GM12878 (cell line): Measurements from ENCODE around the gene TCF12. TPM values are rescaled to one million over a fixed set of nuclear protein-coding genes. Genes with fewer than 3 reads are reported as not detected.

Source experiments
- ATAC-seq: fragments of 200-7000 bp; cut with Tn5 transposase; 3 replicates; pipeline ENCODE4 v1.9.1; 2020; ENCODE audit warnings: mild to moderate bottlenecking, moderate library complexity
- BruUV-seq: library from RNA; stranded (reverse); fragments of 400-500 nt; replicated peaks from 2 replicates; lab custom pipeline; 2021; lab: Mats Ljungman, UMichigan
- CTCF ChIA-PET: fragments of 300-600 bp; sonication (Branson Sonifier 250); formaldehyde crosslinking; extraction: SDS; loops from one replicate; lab custom pipeline; 2021; ENCODE audit warnings: inconsistent platforms; lab: Yijun Ruan, JAX
- POLR2A ChIA-PET: fragments of 350-600 bp; formaldehyde crosslinking; extraction: SDS; loops from one replicate; lab custom pipeline; 2021; ENCODE audit warnings: inconsistent platforms; lab: Charles Lee
- RAD21 ChIA-PET: fragments of 300-600 bp; sonication (Branson Sonifier 250); formaldehyde crosslinking; loops from one replicate; lab custom pipeline; 2023; ENCODE audit warnings: antibody characterized with exemption; ENCODE audit not compliant: unreplicated experiment; lab: Charles Lee
- SMC1A ChIA-PET: fragments of 300-600 bp; sonication (Branson Sonifier 250); formaldehyde crosslinking; loops from one replicate; lab custom pipeline; 2023; ENCODE audit not compliant: unreplicated experiment, uncharacterized antibody; lab: Charles Lee
- DNase-seq: peaks from one replicate; pipeline ENCODE4 v3.0.0-alpha.2; 2011; ENCODE audit warnings: low read depth, low spot score
- FAIRE-seq: peaks from 3 replicates; lab custom pipeline; 2011; peaks lifted over from hg19 to GRCh38; lab: Jason Lieb, UNC
- H2AFZ ChIP-seq: 2 replicates; pipeline ENCODE4 v1.6.0; 2011; ENCODE audit warnings: low read depth, low read length, control low read depth; ENCODE audit not compliant: control insufficient read depth
- H3K27ac ChIP-seq: 2 replicates; pipeline ENCODE4 v1.5.1; 2011; ENCODE audit warnings: control low read depth; ENCODE audit not compliant: control insufficient read depth, insufficient read depth
- H3K27me3 ChIP-seq, 2 experiments: replicated peaks in 1 of 2; 2 replicates each; pipeline versions ENCODE4 v1.6.0 to v1.6.1; 2011; ENCODE audit warnings: low read length in 1 of 2; ENCODE audit not compliant: control insufficient read depth in 2 of 2, insufficient read depth in 2 of 2
- H3K36me3 ChIP-seq, 2 experiments: 2 replicates each; pipeline ENCODE4 v1.5.1; 2011; ENCODE audit warnings: low read length in 1 of 2; ENCODE audit not compliant: control insufficient read depth in 2 of 2, insufficient read depth in 2 of 2
- H3K4me1 ChIP-seq: 2 replicates; pipeline ENCODE4 v1.6.1; 2011; ENCODE audit warnings: mild to moderate bottlenecking, low read length, moderate library complexity, mixed read lengths; ENCODE audit not compliant: control insufficient read depth, insufficient read depth
- H3K4me2 ChIP-seq: 2 replicates; pipeline ENCODE4 v1.6.0; 2011; ENCODE audit warnings: control low read depth; ENCODE audit not compliant: control insufficient read depth, insufficient read depth
- H3K4me3 ChIP-seq: fragments of 200-600 bp; sonication (generic); 2 replicates; pipeline ENCODE4 v1.5.1; 2016
- H3K79me2 ChIP-seq: 2 replicates; pipeline ENCODE4 v1.6.0; 2011; ENCODE audit warnings: low read length; ENCODE audit not compliant: control insufficient read depth, insufficient read depth
- H3K9ac ChIP-seq: 2 replicates; pipeline ENCODE4 v1.8.0; 2011; ENCODE audit warnings: low read length, control low read depth, mixed read lengths; ENCODE audit not compliant: control insufficient read depth, insufficient read depth
- H3K9me3 ChIP-seq: replicated peaks from 3 replicates; pipeline ENCODE4 v1.5.1; 2011; ENCODE audit warnings: mild to moderate bottlenecking, low read length; ENCODE audit not compliant: control insufficient read depth, insufficient read depth
- H4K20me1 ChIP-seq: 2 replicates; pipeline ENCODE4 v1.6.0; 2011; ENCODE audit not compliant: control insufficient read depth, insufficient read depth
- BHLHE40 ChIP-seq, 2 experiments: fragments of 450-650 bp in 1 of 2; IDR thresholded peaks; 2 replicates each; pipeline ENCODE4 v1.6.1; 2011 to 2017; ENCODE audit warnings: low read depth in 2 of 2, borderline replicate concordance in 1 of 2, improper control_type of control experiment in 1 of 2, low read length in 1 of 2, mild to moderate bottlenecking in 1 of 2
- CTCF ChIP-seq, 3 experiments: IDR thresholded peaks in 2 of 3; conservative IDR thresholded peaks in 1 of 3; 2 replicates each; pipeline ENCODE4 v1.5.1; 2011; ENCODE audit warnings: low read depth in 3 of 3, low read length in 3 of 3, mild to moderate bottlenecking in 3 of 3, control low read depth in 2 of 3, moderate library complexity in 2 of 3, inconsistent platforms in 1 of 3, mixed read lengths in 1 of 3; ENCODE audit not compliant: control insufficient read depth in 2 of 3, insufficient read depth in 1 of 3; ENCODE audit errors: extremely low read depth in 1 of 3
- CUX1 ChIP-seq: IDR thresholded peaks from 2 replicates; pipeline ENCODE4 v1.6.1; 2012; ENCODE audit warnings: improper control_type of control experiment, low read depth, low read length; ENCODE audit not compliant: insufficient replicate concordance
- EED ChIP-seq: sonication (generic); IDR thresholded peaks from 2 replicates; pipeline ENCODE4 v1.6.1; 2016; ENCODE audit warnings: antibody characterized with exemption, low read depth
- HDGF ChIP-seq: fragments of 450-650 bp; IDR thresholded peaks from 2 replicates; pipeline ENCODE4 v1.6.1; 2016; ENCODE audit warnings: antibody characterized with exemption
- IKZF2 ChIP-seq, 2 experiments: fragments of 450-650 bp; IDR thresholded peaks; 2 replicates each; pipeline ENCODE4 v1.6.1; 2017; ENCODE audit warnings: mild to moderate bottlenecking in 2 of 2, moderate library complexity in 2 of 2
- MXI1 ChIP-seq: fragments of 150-350 bp; IDR thresholded peaks from 2 replicates; pipeline ENCODE4 v1.6.1; 2011; ENCODE audit warnings: low read depth, mild to moderate bottlenecking, inconsistent platforms, low read length, improper control_type of control experiment
- NBN ChIP-seq: fragments of 450-650 bp; IDR thresholded peaks from 2 replicates; pipeline ENCODE4 v1.6.1; 2016
- NR2F1 ChIP-seq: fragments of 450-650 bp; conservative IDR thresholded peaks from 2 replicates; pipeline ENCODE4 v1.6.1; 2017; ENCODE audit warnings: mild to moderate bottlenecking
- PKNOX1 ChIP-seq: fragments of 450-650 bp; IDR thresholded peaks from 2 replicates; pipeline ENCODE4 v1.6.1; 2016; ENCODE audit warnings: mild to moderate bottlenecking
- POU2F2 ChIP-seq: IDR thresholded peaks from 3 replicates; pipeline ENCODE4 v1.6.1; 2011; ENCODE audit warnings: low read depth, mild to moderate bottlenecking, low read length, borderline replicate concordance
- SRF ChIP-seq, 2 experiments: IDR thresholded peaks; 2 replicates each; pipeline ENCODE4 v1.6.1; 2011; ENCODE audit warnings: low read depth in 2 of 2, low read length in 2 of 2, mild to moderate bottlenecking in 1 of 2, moderate library complexity in 1 of 2
- SUPT20H ChIP-seq: IDR thresholded peaks from 2 replicates; pipeline ENCODE4 v1.6.1; 2011; ENCODE audit warnings: low read depth, mild to moderate bottlenecking, low read length, moderate library complexity, borderline replicate concordance; ENCODE audit not compliant: control insufficient read depth
- ZNF217 ChIP-seq: fragments of 450-650 bp; IDR thresholded peaks from 2 replicates; pipeline ENCODE4 v1.6.1; 2017; ENCODE audit warnings: antibody characterized with exemption, mild to moderate bottlenecking
- ZNF384 ChIP-seq: IDR thresholded peaks from 2 replicates; pipeline ENCODE4 v1.6.1; 2012; ENCODE audit warnings: low read depth, mild to moderate bottlenecking, low read length, improper control_type of control experiment, borderline replicate concordance
- whole genome bisulfite sequencing: methylation state at CpG from one replicate; pipeline ENCODE4 v1.1.6; 2016; ENCODE audit warnings: low lambda C conversion rate; ENCODE audit not compliant: insufficient replicate concordance, insufficient coverage; ENCODE audit errors: missing lambda C conversion rate; 5-methylcytosine and 5-hydroxymethylcytosine counted together
- in situ Hi-C: fragments of 300-500 bp; cut with MboI; formaldehyde crosslinking; loops from 9 replicates; pipeline ENCODE4 v1.14.3; 2018; ENCODE audit warnings: mixed read lengths
- intact Hi-C: fragments of 100-400 bp; cut with micrococcal nuclease; formaldehyde crosslinking; loops from one replicate; pipeline ENCODE4 v1.14.2; 2022; ENCODE audit not compliant: unreplicated experiment
- polyA plus RNA-seq, 11 experiments: library from polyadenylated mRNA; depleted of rRNA in 4 of 11; unstranded in 6 of 11; stranded (reverse) in 5 of 11; fragments of >200 nt; fragmentation: Nextera tagmentation in 4 of 11; fragmentation: Illumina TruSeq in 1 of 11; extraction: Ambion mirVana in 4 of 11; extraction: Trizol in 1 of 11; gene quantifications; 1 replicate in 1 of 11; 2 replicates in 10 of 11; pipeline versions ENCODE4 v1.2.1 to v1.2.3, GENCODE V29; 2011 to 2016; ENCODE audit warnings: inconsistent platforms in 2 of 11, missing spikeins in 2 of 11, low read depth in 1 of 11
- total RNA-seq, 4 experiments: library from RNA; depleted of rRNA in 3 of 4; stranded (reverse); fragments of >200 nt in 3 of 4; fragmentation: Illumina TruSeq in 1 of 4; extraction: Trizol in 1 of 4; gene quantifications; 2 replicates each; pipeline versions ENCODE4 v1.2.1 to v1.2.3, GENCODE V29; 2013 to 2021

Gene TCF12
- total and polyA plus RNA-seq, 10 of the 15 experiments (the other 5 are each of a cell fraction or from before 2014, with no cell fraction given), result 8.2 to 70.9 (median 49.5) TPM

GRCh38 chr15:57263520-57263919, 345.1 kb downstream of the TCF12 start (continued):
- TF ChIP-seq NR2F1 (no peak), EED (no peak)

GRCh38 chr15:57272771-57273357, 354.4 kb downstream of the TCF12 start:
- WGBS, result 98% methylated on average over 9 of the region's 9 CpGs
- ChIA-PET CTCF (no interaction called here), SMC1A (interaction anchor here (1.1 to 1.3 kb wide), 2 partner anchors 8 to 125 kb away, joined by 4 read pairs; no protein-coding TSS in a partner anchor), POLR2A (no interaction called here), RAD21 (no interaction called here)
- FAIRE-seq, result no peak
- H3K9ac ChIP-seq, result no peak overlapping the region
- no peaks in the 10 kb centered on the region for H3K9me3 ChIP-seq
- ATAC-seq, result no peak
- no TSS peak for BruUV-seq
- no peak overlapping the region for H3K27ac ChIP-seq
- no peak overlapping the region for H2AFZ ChIP-seq
- no peaks in the 10 kb centered on the region for H3K79me2 ChIP-seq
- H3K4me2 ChIP-seq, result no peak overlapping the region
- intact Hi-C loops, result no loop called here
- peaks cover 3 to 4% of the 10 kb centered on the region in 2 experiments; a peak in 2 of 4 replicates for H3K36me3 ChIP-seq
- H4K20me1 ChIP-seq, result no peaks in the 10 kb centered on the region
- in situ Hi-C loops, result no loop called here
- no peak for DNase-seq
- no peak overlapping the region for H3K4me3 ChIP-seq
- H3K27me3 ChIP-seq, result no peaks in the 10 kb centered on the region
- H3K4me1 ChIP-seq, result no peaks in the 10 kb centered on the region
- TF ChIP-seq BHLHE40 (IDR thresholded peaks at IDR 0.05; ENCODE audit: borderline replicate concordance in 1 of 2, low read depth in 2 of 2, low read length in 1 of 2), result no peak
- no peak for TF ChIP-seq MXI1
- TF ChIP-seq CUX1, result no peak
- TF ChIP-seq PKNOX1, result no peak
- TF ChIP-seq SRF (IDR thresholded peaks at IDR 0.05; ENCODE audit: low read depth in 2 of 2, low read length in 2 of 2), result no peak
- TF ChIP-seq ZNF217, result no peak
- no peak for TF ChIP-seq NBN
- TF ChIP-seq SUPT20H, result no peak
- no peak for TF ChIP-seq ZNF384
- no peak for TF ChIP-seq IKZF2 (IDR thresholded peaks at IDR 0.05)
- TF ChIP-seq HDGF, result no peak
- no peak for TF ChIP-seq POU2F2
- no peak for TF ChIP-seq CTCF (IDR thresholded peaks at IDR 0.05 in 2 of 3, conservative IDR thresholded peaks at IDR 0.05 in 1 of 3; ENCODE audit: control insufficient read depth in 2 of 3, extremely low read depth in 1 of 3, insufficient read depth in 1 of 3, low read depth in 3 of 3, low read length in 3 of 3)
